ENCODE data around the gene TJP1. TPM values are rescaled to one million over a fixed set of nuclear protein-coding genes. Genes with fewer than 3 reads are reported as not detected.

The TJP1 gene
- total and polyA plus RNA-seq, 8 donors, result 14.7 to 80.0 (median 39.0) TPM

GRCh38 chr15:29790607-29791006, 31.7 kb downstream of the TJP1 start:
- Histone ChIP-seq H3K4me3 (no peak overlapping the region), H3K9me3 (peaks cover 0 to 2% (median 0%) of the 10 kb centered on the region in 4 donors), H3K27me3 (no peaks in the 10 kb centered on the region), H3K27ac (no peak overlapping the region), H3K4me1 (no peaks in the 10 kb centered on the region), H3K36me3 (no peaks in the 10 kb centered on the region)
- DNase-seq, result no peak
- intact Hi-C loops (cut with DNase I), result no loop called here
- WGBS, 2 donors, result 96 to 98% methylated on average over 6 of the region's 6 CpGs
- FAIRE-seq, result no peak
- ATAC-seq, result no peak
- TF ChIP-seq CTCF (IDR thresholded peaks at IDR 0.05), result no peak

- no peak for DNase-seq
- H3K36me3 ChIP-seq, result no peaks in the 10 kb centered on the region
These were observed 32.4 kb downstream of the TJP1 start for GRCh38 chr15:29789871-29790270.

GRCh38 chr15:29788433-29789034, 33.7 kb downstream of the TJP1 start:
- no peak for DNase-seq
- Histone ChIP-seq H3K4me3 (no peak overlapping the region), H3K27ac (no peak overlapping the region), H3K4me1 (no peaks in the 10 kb centered on the region), H3K36me3 (no peaks in the 10 kb centered on the region), H3K9me3 (no peaks in the 10 kb centered on the region), H3K27me3 (no peaks in the 10 kb centered on the region)
- intact Hi-C loops (cut with DNase I), result no loop called here
- FAIRE-seq, result no peak
- ATAC-seq, result no peak
- 91 to 97% methylated on average over 4 of the region's 4 CpGs for WGBS, 2 donors
- no peak for TF ChIP-seq CTCF (IDR thresholded peaks at IDR 0.05)

More at GRCh38 chr15:29789871-29790270, 32.4 kb downstream of the TJP1 start:
- ATAC-seq (no peak), FAIRE-seq (no peak)
- H3K9me3 ChIP-seq, result no peaks in the 10 kb centered on the region
- intact Hi-C loops (cut with DNase I), result no loop called here
- no peaks in the 10 kb centered on the region for H3K4me1 ChIP-seq
- H3K27ac ChIP-seq, result no peak overlapping the region
- no peaks in the 10 kb centered on the region for H3K27me3 ChIP-seq
- TF ChIP-seq CTCF (IDR thresholded peaks at IDR 0.05), result no peak
- no peak overlapping the region for H3K4me3 ChIP-seq
- WGBS, 2 donors, result 75 to 79% methylated on average over 4 of the region's 4 CpGs

- H3K4me3 ChIP-seq, result no peak overlapping the region
- TF ChIP-seq CTCF (IDR thresholded peaks at IDR 0.05), result no peak
- intact Hi-C loops (cut with DNase I), result no loop called here
- no peaks in the 10 kb centered on the region for H3K4me1 ChIP-seq
- no peak overlapping the region for H3K27ac ChIP-seq
- no peaks in the 10 kb centered on the region for H3K27me3 ChIP-seq
- DNase-seq, result no peak
- H3K9me3 ChIP-seq, result no peaks in the 10 kb centered on the region
- ATAC-seq, result no peak
- H3K36me3 ChIP-seq, result no peaks in the 10 kb centered on the region
- FAIRE-seq, result no peak
These were observed 34.5 kb downstream of the TJP1 start for GRCh38 chr15:29787767-29788166.

DNA sequence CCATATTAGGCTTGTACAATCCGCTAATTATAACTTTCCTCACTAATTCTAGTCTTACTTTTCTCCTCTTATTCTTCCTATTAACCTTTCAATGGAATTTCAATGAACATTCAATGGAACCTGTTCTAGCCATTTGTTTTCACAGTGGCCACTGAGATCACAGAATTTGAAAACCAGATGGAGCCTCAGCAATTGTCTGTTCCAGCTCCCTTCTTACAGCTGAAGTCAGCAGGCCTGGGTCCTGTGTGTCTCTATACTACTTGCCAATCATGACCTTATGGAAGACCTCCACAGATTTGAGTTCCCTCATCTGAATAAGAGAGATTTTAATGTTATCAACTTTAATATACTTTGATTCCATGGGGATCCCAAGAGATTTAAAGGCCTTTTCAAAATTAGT, 36.6 kb downstream of the TJP1 start:
- intact Hi-C loops (cut with DNase I), result no loop called here
- no peaks in the 10 kb centered on the region for H3K9me3 ChIP-seq
- no peaks in the 10 kb centered on the region for H3K4me1 ChIP-seq
- H3K36me3 ChIP-seq, result no peaks in the 10 kb centered on the region
- H3K27me3 ChIP-seq, result no peaks in the 10 kb centered on the region
- no peak overlapping the region for H3K4me3 ChIP-seq
- no peak for TF ChIP-seq CTCF (IDR thresholded peaks at IDR 0.05)
- H3K27ac ChIP-seq, result no peak overlapping the region
- ATAC-seq (no peak), FAIRE-seq (no peak), DNase-seq (no peak)
- WGBS, 2 donors, result 97 to 98% methylated on average over 1 of the region's 1 CpG
